GM18526 (cell line): ENCODE data around the gene LYRM4.

Experiments
- POLR2A ChIP-seq: IDR thresholded peaks from 3 replicates; pipeline ENCODE4 v1.6.1; 2011; ENCODE audit not compliant: insufficient read length; ENCODE audit errors: extremely low read depth

The LYRM4 gene

GRCh38 chr6:5139828-5140771 lies 120.7 kb downstream of the LYRM4 start:
- no peak for TF ChIP-seq POLR2A

- no peak for TF ChIP-seq POLR2A
These were observed 121.5 kb downstream of the LYRM4 start for GRCh38 chr6:5138995-5139827.

- TF ChIP-seq POLR2A, result no peak
These were observed 123.9 kb downstream of the LYRM4 start for GRCh38 chr6:5136851-5137250.

GRCh38 chr6:5135788-5136376 lies 124.9 kb downstream of the LYRM4 start:
- TF ChIP-seq POLR2A, result no peak

GRCh38 chr6:5133943-5134342 lies 126.8 kb downstream of the LYRM4 start:
- no peak for TF ChIP-seq POLR2A

- TF ChIP-seq POLR2A, result no peak
These were observed 128.0 kb downstream of the LYRM4 start for GRCh38 chr6:5132731-5133130.

- no peak for TF ChIP-seq POLR2A
These were observed 130.4 kb downstream of the LYRM4 start for GRCh38 chr6:5130135-5130866.

- TF ChIP-seq POLR2A, result no peak
These were observed 132.4 kb downstream of the LYRM4 start for GRCh38 chr6:5128351-5128750.

- TF ChIP-seq POLR2A, result no peak
These were observed 133.6 kb downstream of the LYRM4 start for GRCh38 chr6:5127106-5127687.

GRCh38 chr6:5126214-5126613 lies 134.5 kb downstream of the LYRM4 start:
- TF ChIP-seq POLR2A, result no peak

- no peak for TF ChIP-seq POLR2A
These were observed 135.4 kb downstream of the LYRM4 start for GRCh38 chr6:5125152-5126006.

- TF ChIP-seq POLR2A, result no peak
These were observed 136.2 kb downstream of the LYRM4 start for GRCh38 chr6:5124526-5124925.

GRCh38 chr6:5123296-5124143 lies 137.2 kb downstream of the LYRM4 start:
- no peak for TF ChIP-seq POLR2A
